ENCODE results near the gene STEEP1. TPM values are rescaled to one million over a fixed set of nuclear protein-coding genes. Genes with fewer than 3 reads are reported as not detected.

The STEEP1 gene
- total RNA-seq, 2 experiments from 2014 or later, result 25.1 to 27.0 TPM

DNA sequence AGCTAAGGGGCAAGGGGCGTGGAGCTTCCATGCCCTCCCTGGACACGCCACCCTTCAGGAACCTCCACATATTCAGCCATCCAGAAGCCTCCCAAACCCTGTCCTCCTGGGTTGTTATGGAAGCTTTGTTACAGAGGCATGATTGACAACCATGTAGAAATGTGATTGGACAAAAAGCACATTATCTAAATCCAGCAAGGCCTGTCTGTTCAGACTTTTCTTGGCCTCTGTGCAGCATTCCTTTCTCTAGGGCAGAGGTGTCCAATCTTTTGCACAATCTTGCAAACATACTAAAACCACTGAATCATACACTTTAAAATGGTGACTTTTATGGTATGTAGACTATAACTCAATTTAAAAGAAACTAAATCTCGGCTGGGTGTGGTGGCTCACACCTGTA is 12.7 kb downstream of the STEEP1 start:
- POLR2A ChIA-PET, result no interaction called here
- H3K27ac ChIP-seq (ENCODE audit: low read depth in 1 of 2, low read length in 2 of 2), result no peak overlapping the region

DNA sequence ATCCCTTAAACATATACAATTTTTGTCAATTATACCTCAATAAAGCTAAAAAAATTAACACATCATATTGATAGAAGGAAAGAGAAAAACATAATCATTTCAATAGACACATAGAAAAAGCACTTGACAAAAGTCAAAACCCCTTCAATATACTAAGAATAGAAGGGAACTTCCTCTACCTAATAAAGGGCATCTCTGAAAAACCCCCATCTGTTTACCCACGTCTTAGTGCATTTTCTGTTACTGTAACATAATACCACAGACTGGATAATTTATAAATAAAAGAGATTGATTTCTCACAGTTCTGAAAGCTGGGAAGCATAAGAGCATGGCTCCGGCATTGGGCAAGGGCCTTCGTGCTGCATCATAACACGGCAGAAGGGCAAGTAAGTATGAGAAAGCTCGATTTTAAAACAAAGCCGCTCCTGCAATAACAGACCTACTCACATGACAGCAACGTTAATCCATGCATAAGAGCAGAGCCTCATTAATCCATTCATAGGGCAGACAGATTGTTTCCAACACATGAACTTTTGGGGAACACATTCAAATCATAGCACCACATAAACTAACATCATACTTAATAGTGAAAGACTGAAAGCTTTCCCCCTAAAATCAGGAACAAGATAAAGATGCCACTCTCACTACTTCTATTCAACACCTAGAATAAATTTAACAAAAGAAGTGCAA is 15.7 kb downstream of the STEEP1 start:
- Histone ChIP-seq H3K4me1 (ENCODE audit: insufficient read depth, low read length) (no peaks in the 10 kb centered on the region), H3K27ac (ENCODE audit: low read depth in 1 of 2, low read length in 2 of 2) (no peak overlapping the region), H3K9me3 (ENCODE audit: control insufficient read depth in 1 of 2, insufficient read depth in 1 of 2, low read length in 2 of 2) (no peaks in the 10 kb centered on the region), H3K4me3 (ENCODE audit: low read length) (no peak overlapping the region), H3K27me3 (ENCODE audit: control insufficient read depth in 1 of 2, insufficient read depth in 2 of 2, low read length in 2 of 2) (no peaks in the 10 kb centered on the region), H3K36me3 (ENCODE audit: insufficient read depth, low read length) (peaks cover 4% of the 10 kb centered on the region)
- H3K27ac Mint-ChIP-seq, result no peak overlapping the region
- TF ChIP-seq, protein P1, sequence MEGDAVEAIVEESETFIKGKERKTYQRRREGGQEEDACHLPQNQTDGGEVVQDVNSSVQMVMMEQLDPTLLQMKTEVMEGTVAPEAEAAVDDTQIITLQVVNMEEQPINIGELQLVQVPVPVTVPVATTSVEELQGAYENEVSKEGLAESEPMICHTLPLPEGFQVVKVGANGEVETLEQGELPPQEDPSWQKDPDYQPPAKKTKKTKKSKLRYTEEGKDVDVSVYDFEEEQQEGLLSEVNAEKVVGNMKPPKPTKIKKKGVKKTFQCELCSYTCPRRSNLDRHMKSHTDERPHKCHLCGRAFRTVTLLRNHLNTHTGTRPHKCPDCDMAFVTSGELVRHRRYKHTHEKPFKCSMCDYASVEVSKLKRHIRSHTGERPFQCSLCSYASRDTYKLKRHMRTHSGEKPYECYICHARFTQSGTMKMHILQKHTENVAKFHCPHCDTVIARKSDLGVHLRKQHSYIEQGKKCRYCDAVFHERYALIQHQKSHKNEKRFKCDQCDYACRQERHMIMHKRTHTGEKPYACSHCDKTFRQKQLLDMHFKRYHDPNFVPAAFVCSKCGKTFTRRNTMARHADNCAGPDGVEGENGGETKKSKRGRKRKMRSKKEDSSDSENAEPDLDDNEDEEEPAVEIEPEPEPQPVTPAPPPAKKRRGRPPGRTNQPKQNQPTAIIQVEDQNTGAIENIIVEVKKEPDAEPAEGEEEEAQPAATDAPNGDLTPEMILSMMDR (IDR thresholded peaks at IDR 0.05), result no peak
- ChIA-PET POLR2A (no interaction called here), CTCF (no interaction called here)
- intact Hi-C loops (cut with DNase I, micrococcal nuclease), result no loop called here
- ATAC-seq (ENCODE audit: poor library complexity) (no peak), DNase-seq (no peak)
- H3K9me3 Mint-ChIP-seq, result no peaks in the 10 kb centered on the region
- H3K27me3 Mint-ChIP-seq, result no peaks in the 10 kb centered on the region
- peaks cover 15% of the 10 kb centered on the region for H3K4me1 Mint-ChIP-seq (ENCODE audit: low read depth)
- peaks cover 17% of the 10 kb centered on the region for H3K36me3 Mint-ChIP-seq (ENCODE audit: low read depth)
- H3K4me3 Mint-ChIP-seq, result no peak overlapping the region

More for the DNA sequence above, 12.7 kb downstream of the STEEP1 start:
- no peaks in the 10 kb centered on the region for H3K27me3 ChIP-seq (ENCODE audit: control insufficient read depth in 1 of 2, insufficient read depth in 2 of 2, low read length in 2 of 2)
- no peaks in the 10 kb centered on the region for H3K9me3 ChIP-seq (ENCODE audit: control insufficient read depth in 1 of 2, insufficient read depth in 1 of 2, low read length in 2 of 2)
- H3K27me3 Mint-ChIP-seq, result no peaks in the 10 kb centered on the region
- CTCF ChIA-PET, result no interaction called here
- no peaks in the 10 kb centered on the region for H3K9me3 Mint-ChIP-seq
- H3K27ac Mint-ChIP-seq, result no peak overlapping the region
- intact Hi-C loops (cut with DNase I, micrococcal nuclease), result no loop called here
- peaks cover 37% of the 10 kb centered on the region for H3K36me3 Mint-ChIP-seq (ENCODE audit: low read depth)
- ATAC-seq (ENCODE audit: poor library complexity) (no peak), DNase-seq (no peak)
- no peaks in the 10 kb centered on the region for H3K4me1 ChIP-seq (ENCODE audit: insufficient read depth, low read length)
- TF ChIP-seq, protein P1 (IDR thresholded peaks at IDR 0.05), result no peak
- no peak overlapping the region for H3K4me3 Mint-ChIP-seq
- peaks cover 14% of the 10 kb centered on the region for H3K36me3 ChIP-seq (ENCODE audit: insufficient read depth, low read length)
- peaks cover 25% of the 10 kb centered on the region for H3K4me1 Mint-ChIP-seq (ENCODE audit: low read depth)
- no peak overlapping the region for H3K4me3 ChIP-seq (ENCODE audit: low read length)

DNA sequence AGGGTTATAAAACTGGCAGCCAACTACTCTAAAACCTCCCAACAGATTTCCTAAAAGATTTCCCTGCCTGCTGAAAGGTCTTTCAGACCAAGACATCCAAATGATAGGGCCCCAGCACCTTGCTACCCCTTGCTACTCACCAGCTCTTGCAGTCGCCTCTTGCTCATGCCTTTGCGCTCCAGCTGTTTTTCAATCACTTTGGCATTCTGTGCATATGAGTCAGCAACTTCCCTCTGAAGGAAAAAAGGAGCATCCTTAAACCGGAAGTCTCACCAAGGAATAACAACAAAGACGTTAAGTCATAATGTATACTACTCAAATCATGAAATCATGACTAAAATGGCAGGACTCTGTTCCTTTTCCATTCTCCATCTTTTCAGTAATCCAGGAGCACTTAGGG is 24.0 kb downstream of the STEEP1 start:
- TF ChIP-seq, protein P1 (IDR thresholded peaks at IDR 0.05), result no peak
- H3K36me3 ChIP-seq (ENCODE audit: insufficient read depth, low read length), result peaks cover 9% of the 10 kb centered on the region
- Mint-ChIP-seq H3K27me3 (no peaks in the 10 kb centered on the region), H3K9me3 (no peaks in the 10 kb centered on the region), H3K27ac (no peak overlapping the region), H3K36me3 (ENCODE audit: low read depth) (peaks cover 31% of the 10 kb centered on the region), H3K4me3 (no peak overlapping the region), H3K4me1 (ENCODE audit: low read depth) (no peaks in the 10 kb centered on the region)
- no peak overlapping the region for H3K4me3 ChIP-seq (ENCODE audit: low read length)
- no peaks in the 10 kb centered on the region for H3K9me3 ChIP-seq (ENCODE audit: control insufficient read depth in 1 of 2, insufficient read depth in 1 of 2, low read length in 2 of 2)
- POLR2A ChIA-PET, result no interaction called here
- no peaks in the 10 kb centered on the region for H3K4me1 ChIP-seq (ENCODE audit: insufficient read depth, low read length)
- no peaks in the 10 kb centered on the region for H3K27me3 ChIP-seq (ENCODE audit: control insufficient read depth in 1 of 2, insufficient read depth in 2 of 2, low read length in 2 of 2)
- ATAC-seq (ENCODE audit: poor library complexity), result no peak
- DNase-seq, result no peak
- no peak overlapping the region for H3K27ac ChIP-seq (ENCODE audit: low read depth in 1 of 2, low read length in 2 of 2)
- intact Hi-C loops (cut with DNase I, micrococcal nuclease), result no loop called here
- CTCF ChIA-PET, result interaction anchor here (0.6 kb wide), 1 partner anchor 334 kb away, joined by 3 read pairs; no protein-coding TSS in a partner anchor
